ENCODE data around the gene MYOD1.

- TF ChIP-seq POLR2AphosphoS5 (IDR thresholded peaks at IDR 0.05) (no peak), CTCF (IDR thresholded peaks at IDR 0.05) (no peak)
These were observed 16.6 kb downstream of the MYOD1 start for GRCh38 chr11:17735818-17736578.
